ENCODE measurements around the gene RINL.

Gene RINL

GRCh38 chr19:38900743-38901190, 22.7 kb upstream of the RINL start:
- Histone ChIP-seq H3K36me3 (no peaks in the 10 kb centered on the region; the same call in none of the 2 replicates), H3K27ac (no peak overlapping the region), H3K9me3 (ENCODE audit: severe bottlenecking) (no peaks in the 10 kb centered on the region), H3K4me3 (ENCODE audit: low read depth, low read length) (peak overlapping the region; percentile 71), H3K27me3 (ENCODE audit: insufficient read depth, low read depth, severe bottlenecking) (no peaks in the 10 kb centered on the region)
- no peak for TF ChIP-seq CTCF (IDR thresholded peaks at IDR 0.05; ENCODE audit: low read depth, low read length)
- DNase-seq = no peak

GRCh38 chr19:38900202-38900629, 22.1 kb upstream of the RINL start:
- Histone ChIP-seq H3K36me3 (no peaks in the 10 kb centered on the region; the same call in none of the 2 replicates), H3K27me3 (ENCODE audit: insufficient read depth, low read depth, severe bottlenecking) (no peaks in the 10 kb centered on the region), H3K27ac (peak overlapping the region; percentile 50), H3K4me3 (ENCODE audit: low read depth, low read length) (peak overlapping the region; percentile 71), H3K9me3 (ENCODE audit: severe bottlenecking) (no peaks in the 10 kb centered on the region)
- DNase-seq = no peak
- no peak for TF ChIP-seq CTCF (IDR thresholded peaks at IDR 0.05; ENCODE audit: low read depth, low read length)

- H3K9me3 ChIP-seq (ENCODE audit: severe bottlenecking) = no peaks in the 10 kb centered on the region
- no peaks in the 10 kb centered on the region; the same call in none of the 2 replicates for H3K36me3 ChIP-seq
- H3K27ac ChIP-seq = peak within 1 kb of the TSS; percentile 50
- TF ChIP-seq CTCF (IDR thresholded peaks at IDR 0.05; ENCODE audit: low read depth, low read length) = no peak
- DNase-seq = peak; percentile 99
- H3K27me3 ChIP-seq (ENCODE audit: insufficient read depth, low read depth, severe bottlenecking) = no peaks in the 10 kb centered on the region
- H3K4me3 ChIP-seq (ENCODE audit: low read depth, low read length) = peak within 1 kb of the TSS; percentile 71
Measured at GRCh38 chr19:38899447-38900201, 21.5 kb upstream of the RINL start, which contains the start of the genes NFKBIB and SIRT2. Gene NFKBIB (plus strand): TSS chr19:38899969. CDS start chr19:38900033, 64 bp downstream. Gene SIRT2 (minus strand): TSS chr19:38899618. CDS start chr19:38899521, 97 bp downstream.

- DNase-seq = no peak
- H3K27ac ChIP-seq = no peak overlapping the region
- H3K9me3 ChIP-seq (ENCODE audit: severe bottlenecking) = no peaks in the 10 kb centered on the region
- H3K36me3 ChIP-seq = no peaks in the 10 kb centered on the region
- no peaks in the 10 kb centered on the region for H3K27me3 ChIP-seq (ENCODE audit: insufficient read depth, low read depth, severe bottlenecking)
- no peak for TF ChIP-seq CTCF (IDR thresholded peaks at IDR 0.05; ENCODE audit: low read depth, low read length)
- peak overlapping the region; percentile 71 for H3K4me3 ChIP-seq (ENCODE audit: low read depth, low read length)
Measured at GRCh38 chr19:38898788-38899446, 20.8 kb upstream of the RINL start.

GRCh38 chr19:38894968-38895367, 16.9 kb upstream of the RINL start:
- no peak for DNase-seq
- TF ChIP-seq CTCF (IDR thresholded peaks at IDR 0.05; ENCODE audit: low read depth, low read length) = no peak
- Histone ChIP-seq H3K4me3 (ENCODE audit: low read depth, low read length) (no peak overlapping the region), H3K27ac (no peak overlapping the region), H3K36me3 (no peaks in the 10 kb centered on the region), H3K9me3 (ENCODE audit: severe bottlenecking) (no peaks in the 10 kb centered on the region), H3K27me3 (ENCODE audit: insufficient read depth, low read depth, severe bottlenecking) (no peaks in the 10 kb centered on the region)
